Sigmoid colon (tissue), 7 donors: ENCODE results near the gene LCLAT1. TPM values are rescaled to one million over a fixed set of nuclear protein-coding genes. Genes with fewer than 3 reads are reported as not detected.

Source experiments
- DNase-seq: peaks from one replicate; pipeline ENCODE4 v3.0.0-alpha.2; 2019
- H3K27ac ChIP-seq, 4 donors: fragments of 200-600 bp; sonication (generic); one replicate each; pipeline ENCODE4 v1.5.1; 2016 to 2019; ENCODE audit warnings: mild to moderate bottlenecking in 1 of 4
- H3K27me3 ChIP-seq, 3 donors: fragments of 200-600 bp; sonication (generic); one replicate each; pipeline ENCODE4 v1.5.1; 2019; ENCODE audit warnings: mild to moderate bottlenecking in 1 of 3
- H3K36me3 ChIP-seq, 4 donors: fragments of 200-600 bp; sonication (generic); one replicate each; pipeline ENCODE4 v1.5.1; 2016 to 2019
- H3K4me1 ChIP-seq, 4 donors: fragments of 200-600 bp; sonication (generic); one replicate each; pipeline ENCODE4 v1.5.1; 2017 to 2019
- H3K4me3 ChIP-seq, 4 donors: fragments of 200-600 bp; sonication (generic); one replicate each; pipeline ENCODE4 v1.5.1; 2017 to 2019; ENCODE audit warnings: mild to moderate bottlenecking in 2 of 4, moderate library complexity in 1 of 4
- H3K9me3 ChIP-seq, 4 donors: fragments of 200-600 bp in 3 of 4; sonication (generic) in 3 of 4; one replicate each; pipeline versions ENCODE4 v1.5.1 to v1.6.1; 2013 to 2019
- EP300 ChIP-seq, 4 donors: sonication (generic); formaldehyde crosslinking; IDR thresholded peaks; one replicate each; pipeline ENCODE4 v1.6.1; 2017; ENCODE audit warnings: antibody characterized with exemption in 4 of 4
- POLR2A ChIP-seq, 2 donors: fragments of 450-650 bp; IDR thresholded peaks; one replicate each; pipeline ENCODE4 v1.6.1; 2016; ENCODE audit warnings: antibody characterized with exemption in 2 of 2, mild to moderate bottlenecking in 2 of 2, moderate library complexity in 2 of 2
- POLR2AphosphoS5 ChIP-seq, 4 donors: sonication (generic); formaldehyde crosslinking; IDR thresholded peaks; one replicate each; pipeline ENCODE4 v1.6.1; 2017; ENCODE audit warnings: antibody characterized with exemption in 4 of 4
- WGBS, 2 donors: extraction: QIAGEN DNeasy Blood & Tissue Kit; methylation state at CpG; one replicate each; pipeline ENCODE4 v1.1.7; 2013; 5-methylcytosine and 5-hydroxymethylcytosine counted together
- intact Hi-C: fragments of 100-400 bp; cut with DNase I; formaldehyde crosslinking; loops from one replicate; pipeline ENCODE4 v1.15.1; 2023
- polyA plus RNA-seq, 3 donors: library from polyadenylated mRNA; stranded (reverse); fragments of 200-250 nt; gene quantifications; one replicate each; pipeline ENCODE4 v1.2.3, GENCODE V29; 2013
- total RNA-seq, 4 donors: library from RNA; depleted of rRNA; stranded (reverse); fragments of >200 nt; gene quantifications; one replicate each; pipeline ENCODE4 v1.1.0, GENCODE V29; 2016
- TF ChIP-seq, protein P1 (sequence below), 4 experiments: fragments of 450-650 bp in 3 of 4; fragments of 200-600 bp in 1 of 4; IDR thresholded peaks; one replicate each; pipeline ENCODE4 v1.5.1; 2016 to 2019; ENCODE audit warnings: antibody characterized with exemption in 4 of 4, mild to moderate bottlenecking in 3 of 4, moderate library complexity in 2 of 4
- donor health status: healthy with polysubstance abuse.
- donor health status: Bipolar disorder and iron deficiency.
- donor health status: healthy.

The LCLAT1 gene
- total and polyA plus RNA-seq, 7 donors, result 1.2 to 17.2 (median 10.0) TPM

DNA sequence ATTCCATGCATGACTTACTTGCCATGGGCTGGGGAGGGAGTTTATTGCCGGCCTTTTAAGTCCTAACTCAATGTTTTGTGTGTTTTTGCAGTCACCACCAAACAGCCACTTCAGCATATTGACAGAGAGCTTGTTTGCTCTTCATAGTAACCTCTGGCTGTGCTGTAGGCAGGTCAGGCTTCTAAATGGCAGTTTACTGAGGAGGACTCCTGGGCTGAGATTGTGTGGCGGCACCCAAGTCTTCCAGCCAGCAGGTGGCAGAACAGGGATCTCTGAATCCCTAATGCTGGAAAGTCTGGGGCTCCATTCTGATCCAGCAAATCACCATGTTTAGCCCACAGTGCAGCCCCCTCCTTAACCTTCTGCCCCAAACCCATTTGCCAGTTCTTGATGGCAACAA lies 239.0 kb downstream of the LCLAT1 start:
- Histone ChIP-seq H3K27me3 (no peaks in the 10 kb centered on the region), H3K4me1 (peaks cover 0 to 37% (median 29%) of the 10 kb centered on the region in 4 donors), H3K9me3 (no peaks in the 10 kb centered on the region), H3K4me3 (no peak overlapping the region), H3K36me3 (no peaks in the 10 kb centered on the region), H3K27ac (peak overlapping the region in 1 of 4 donors; percentile 60)
- peak; percentile 17 for DNase-seq
- intact Hi-C loops, result no loop called here
- no peak for TF ChIP-seq POLR2AphosphoS5 (IDR thresholded peaks at IDR 0.05)
- 65 to 88% methylated on average over 2 of the region's 2 CpGs for WGBS, 2 donors

DNA sequence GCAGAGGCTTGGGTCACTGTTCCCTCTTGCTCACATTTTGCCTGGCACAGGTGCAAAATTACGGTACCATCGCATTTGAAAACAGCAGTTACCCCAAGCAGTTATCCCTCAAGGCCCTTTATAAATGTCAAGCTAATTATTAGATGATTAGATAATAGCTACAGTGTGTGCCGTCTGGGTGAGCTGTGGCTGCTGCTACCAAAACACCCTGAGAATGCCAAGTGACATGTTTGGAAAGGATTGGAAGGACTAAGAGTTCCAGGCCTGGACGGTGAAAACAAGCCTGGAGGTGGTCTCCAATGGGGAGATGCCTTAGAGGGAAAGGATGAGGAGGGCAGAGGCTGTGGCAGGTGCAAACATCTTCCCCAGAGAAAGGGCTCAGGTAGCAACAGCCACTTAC lies 239.6 kb downstream of the LCLAT1 start:
- Histone ChIP-seq H3K27ac (peak overlapping the region in 1 of 4 donors; percentile 60), H3K4me1 (peaks cover 0 to 37% (median 29%) of the 10 kb centered on the region in 4 donors), H3K36me3 (no peaks in the 10 kb centered on the region), H3K27me3 (no peaks in the 10 kb centered on the region), H3K4me3 (no peak overlapping the region), H3K9me3 (no peaks in the 10 kb centered on the region)
- DNase-seq, result peak; percentile 39
- TF ChIP-seq EP300 (IDR thresholded peaks at IDR 0.05), result no peak
- TF ChIP-seq, protein P1, sequence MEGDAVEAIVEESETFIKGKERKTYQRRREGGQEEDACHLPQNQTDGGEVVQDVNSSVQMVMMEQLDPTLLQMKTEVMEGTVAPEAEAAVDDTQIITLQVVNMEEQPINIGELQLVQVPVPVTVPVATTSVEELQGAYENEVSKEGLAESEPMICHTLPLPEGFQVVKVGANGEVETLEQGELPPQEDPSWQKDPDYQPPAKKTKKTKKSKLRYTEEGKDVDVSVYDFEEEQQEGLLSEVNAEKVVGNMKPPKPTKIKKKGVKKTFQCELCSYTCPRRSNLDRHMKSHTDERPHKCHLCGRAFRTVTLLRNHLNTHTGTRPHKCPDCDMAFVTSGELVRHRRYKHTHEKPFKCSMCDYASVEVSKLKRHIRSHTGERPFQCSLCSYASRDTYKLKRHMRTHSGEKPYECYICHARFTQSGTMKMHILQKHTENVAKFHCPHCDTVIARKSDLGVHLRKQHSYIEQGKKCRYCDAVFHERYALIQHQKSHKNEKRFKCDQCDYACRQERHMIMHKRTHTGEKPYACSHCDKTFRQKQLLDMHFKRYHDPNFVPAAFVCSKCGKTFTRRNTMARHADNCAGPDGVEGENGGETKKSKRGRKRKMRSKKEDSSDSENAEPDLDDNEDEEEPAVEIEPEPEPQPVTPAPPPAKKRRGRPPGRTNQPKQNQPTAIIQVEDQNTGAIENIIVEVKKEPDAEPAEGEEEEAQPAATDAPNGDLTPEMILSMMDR (IDR thresholded peaks at IDR 0.05), result no peak
- no peak for TF ChIP-seq POLR2A (IDR thresholded peaks at IDR 0.05)
- no peak for TF ChIP-seq POLR2AphosphoS5 (IDR thresholded peaks at IDR 0.05)
- intact Hi-C loops, result no loop called here
- 86 to 90% methylated on average over 4 of the region's 4 CpGs for WGBS, 2 donors

DNA sequence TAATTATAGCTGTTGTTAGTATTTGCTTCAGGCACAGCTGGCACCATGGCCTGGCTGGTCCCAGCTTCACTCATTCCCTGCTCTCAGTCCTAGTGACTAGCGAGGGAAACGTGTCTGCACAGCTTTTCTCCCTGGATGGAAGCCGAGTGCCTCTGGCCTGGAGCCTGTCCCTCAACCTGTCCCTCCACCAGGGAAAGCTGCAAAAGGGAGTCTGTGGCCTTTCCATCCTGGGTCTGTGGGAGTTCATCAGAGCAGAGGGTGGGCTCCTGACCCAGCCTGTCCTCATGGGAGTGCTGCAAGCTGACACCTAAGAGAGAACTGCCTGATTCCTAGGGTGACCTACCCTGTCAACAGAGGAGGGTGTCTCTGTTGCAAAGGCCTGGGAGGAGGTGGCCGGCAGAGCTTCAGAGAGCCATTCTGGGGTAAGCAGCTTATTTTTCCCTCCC lies 241.9 kb downstream of the LCLAT1 start:
- intact Hi-C loops, result no loop called here
- H3K36me3 ChIP-seq, result no peaks in the 10 kb centered on the region
- 80 to 86% methylated on average over 4 of the region's 4 CpGs for WGBS, 2 donors
- peak; percentile 60 for DNase-seq
- no peaks in the 10 kb centered on the region for H3K27me3 ChIP-seq
- no peak overlapping the region for H3K4me3 ChIP-seq
- H3K9me3 ChIP-seq, result no peaks in the 10 kb centered on the region
- H3K4me1 ChIP-seq, result peaks cover 0 to 40% (median 31%) of the 10 kb centered on the region in 4 donors
- no peak for TF ChIP-seq POLR2AphosphoS5 (IDR thresholded peaks at IDR 0.05)
- TF ChIP-seq, protein P1 (IDR thresholded peaks at IDR 0.05), result no peak
- no peak for TF ChIP-seq EP300 (IDR thresholded peaks at IDR 0.05)
- TF ChIP-seq POLR2A (IDR thresholded peaks at IDR 0.05), result no peak
- peak overlapping the region; percentile 52 to 86 (median 66) for H3K27ac ChIP-seq

DNA sequence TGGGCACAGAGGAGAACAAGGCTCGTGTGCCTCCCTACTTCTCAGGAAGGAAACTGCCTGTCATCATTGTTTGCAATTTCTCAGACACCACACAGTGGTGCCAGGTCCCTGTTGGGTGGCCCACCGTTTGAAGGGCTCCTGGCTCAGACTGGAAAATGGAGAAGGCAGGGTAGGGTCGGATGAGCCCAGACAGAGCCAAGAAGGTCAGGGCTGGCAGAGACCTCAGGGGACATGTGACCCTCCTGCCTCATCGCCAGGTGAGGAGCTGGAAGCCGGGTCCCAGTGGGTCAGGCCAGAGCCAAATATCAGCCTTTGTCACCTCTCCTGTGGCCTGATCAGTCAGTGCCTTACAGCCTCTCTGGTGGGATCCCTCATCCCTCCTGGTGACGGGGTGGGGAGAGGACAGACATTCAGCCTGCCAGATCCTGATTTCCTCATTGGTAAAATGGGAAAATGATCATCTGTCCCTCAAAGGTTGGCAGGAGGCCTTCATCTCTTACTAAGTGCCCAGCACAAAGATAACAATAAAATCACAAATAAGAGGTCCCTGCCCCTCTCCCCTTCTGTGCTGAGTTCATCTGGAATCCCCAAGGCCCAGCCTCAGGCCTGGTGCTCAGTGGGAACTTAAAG lies 242.6 kb downstream of the LCLAT1 start:
- intact Hi-C loops, result no loop called here
- Histone ChIP-seq H3K9me3 (no peaks in the 10 kb centered on the region), H3K27me3 (no peaks in the 10 kb centered on the region), H3K4me1 (peaks cover 0 to 47% (median 34%) of the 10 kb centered on the region in 4 donors), H3K27ac (peak overlapping the region; percentile 52 to 86 (median 66)), H3K36me3 (no peaks in the 10 kb centered on the region), H3K4me3 (no peak overlapping the region)
- 76 to 83% methylated on average over 6 of the region's 6 CpGs for WGBS, 2 donors
- peak; percentile 56 for DNase-seq
- TF ChIP-seq POLR2A (IDR thresholded peaks at IDR 0.05) (no peak), POLR2AphosphoS5 (IDR thresholded peaks at IDR 0.05) (no peak), EP300 (IDR thresholded peaks at IDR 0.05) (no peak)
- TF ChIP-seq, protein P1 (IDR thresholded peaks at IDR 0.05), result no peak

DNA sequence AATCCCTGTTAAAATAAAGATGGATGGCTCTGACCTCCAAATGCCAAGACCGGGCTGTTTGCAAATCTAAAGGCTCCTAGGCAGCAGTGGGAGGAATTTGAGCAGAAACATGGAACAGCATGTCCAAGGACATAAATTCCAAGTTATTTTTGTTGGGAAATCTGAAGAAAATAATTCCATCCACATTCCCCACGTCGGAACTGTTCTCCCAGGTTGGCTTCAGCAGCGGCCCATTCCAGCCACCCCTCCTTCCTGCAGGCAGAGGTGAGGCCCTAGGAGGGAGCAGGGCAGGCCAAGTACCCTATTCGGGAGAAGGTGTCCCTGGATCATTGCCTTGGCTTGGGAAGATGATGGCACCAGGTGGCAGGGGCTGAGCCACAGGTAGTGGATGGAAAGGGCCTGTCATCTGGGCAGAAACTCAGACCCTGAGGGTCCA lies 243.1 kb downstream of the LCLAT1 start:
- H3K27me3 ChIP-seq, result no peaks in the 10 kb centered on the region
- DNase-seq, result peak; percentile 64
- WGBS, 2 donors, result 82 to 91% methylated on average over 5 of the region's 5 CpGs
- TF ChIP-seq EP300 (IDR thresholded peaks at IDR 0.05), result peak in 1 of 4 donors; percentile 55
- TF ChIP-seq, protein P1 (IDR thresholded peaks at IDR 0.05), result no peak
- peak in 3 of 4 donors; percentile 16 to 51 (median 33) for TF ChIP-seq POLR2AphosphoS5 (IDR thresholded peaks at IDR 0.05)
- no peaks in the 10 kb centered on the region for H3K36me3 ChIP-seq
- intact Hi-C loops, result no loop called here
- H3K9me3 ChIP-seq, result no peaks in the 10 kb centered on the region
- peak overlapping the region; percentile 52 to 86 (median 66) for H3K27ac ChIP-seq
- peaks cover 0 to 52% (median 36%) of the 10 kb centered on the region in 4 donors for H3K4me1 ChIP-seq
- no peak overlapping the region for H3K4me3 ChIP-seq
